Upper lobe of right lung (tissue), 1 donor: ENCODE measurements around the gene RAC3. TPM values are rescaled to one million over a fixed set of nuclear protein-coding genes. Genes with fewer than 3 reads are reported as not detected.

Experiments used
- ATAC-seq: fragments of 200-7000 bp; cut with Tn5 transposase; one replicate; pipeline ENCODE4 v1.9.1; 2020; ENCODE audit warnings: mild to moderate bottlenecking, moderate library complexity
- DNase-seq: peaks from one replicate; pipeline ENCODE4 v3.0.0-alpha.2; 2020
- H3K27ac ChIP-seq: fragments of 200-600 bp; one replicate; pipeline ENCODE4 v1.8.0; 2022
- H3K27me3 ChIP-seq: fragments of 200-600 bp; one replicate; pipeline ENCODE4 v1.8.0; 2022; ENCODE audit warnings: mild to moderate bottlenecking
- H3K36me3 ChIP-seq: fragments of 200-600 bp; one replicate; pipeline ENCODE4 v1.8.0; 2022
- H3K4me1 ChIP-seq: fragments of 200-600 bp; one replicate; pipeline ENCODE4 v1.8.0; 2022
- H3K4me3 ChIP-seq: fragments of 200-600 bp; one replicate; pipeline ENCODE4 v1.8.0; 2022; ENCODE audit warnings: mild to moderate bottlenecking
- H3K9me3 ChIP-seq: fragments of 200-600 bp; one replicate; pipeline ENCODE4 v1.8.0; 2022
- CTCF ChIP-seq: fragments of 200-600 bp; IDR thresholded peaks from one replicate; pipeline ENCODE4 v1.8.0; 2022; ENCODE audit warnings: antibody characterized with exemption
- intact Hi-C: fragments of 100-400 bp; cut with DNase I; formaldehyde crosslinking; loops from one replicate; pipeline ENCODE4 v1.11.0; 2022
- total RNA-seq: library from RNA; stranded (reverse); fragmentation: NEBNext Ultra II Directional; extraction: Animal tissue kit (Norgen Biotek cat#: 25700); gene quantifications from one replicate; pipeline ENCODE4 v1.2.1, GENCODE V29; 2021
- donor health status: DM: no; HTN: yes; CAD: no; lungs with severe emphysema.

Gene RAC3
- total RNA-seq, 1 donor from 2014 or later, result 3.4 TPM

- H3K4me3 ChIP-seq, result no peak overlapping the region
- no peak for TF ChIP-seq CTCF
- peaks cover 57% of the 10 kb centered on the region for H3K36me3 ChIP-seq
- no peaks in the 10 kb centered on the region for H3K4me1 ChIP-seq
- no peaks in the 10 kb centered on the region for H3K27me3 ChIP-seq
- no peak for DNase-seq
- intact Hi-C loops, result no loop called here
- no peak overlapping the region for H3K27ac ChIP-seq
- H3K9me3 ChIP-seq, result no peaks in the 10 kb centered on the region
- no peak for ATAC-seq
These were observed 47.7 kb downstream of the RAC3 start for GRCh38 chr17:82079001-82079677.

- intact Hi-C loops, result no loop called here
- no peak for DNase-seq
- H3K9me3 ChIP-seq, result no peaks in the 10 kb centered on the region
- no peaks in the 10 kb centered on the region for H3K27me3 ChIP-seq
- no peaks in the 10 kb centered on the region for H3K4me1 ChIP-seq
- no peak overlapping the region for H3K27ac ChIP-seq
- TF ChIP-seq CTCF, result no peak
- ATAC-seq, result no peak
- no peak overlapping the region for H3K4me3 ChIP-seq
- H3K36me3 ChIP-seq, result peaks cover 68% of the 10 kb centered on the region
These were observed 48.7 kb downstream of the RAC3 start for GRCh38 chr17:82080048-82080788.

GRCh38 chr17:82080789-82081464 is 49.4 kb downstream of the RAC3 start:
- ATAC-seq, result no peak
- TF ChIP-seq CTCF, result no peak
- no peaks in the 10 kb centered on the region for H3K27me3 ChIP-seq
- DNase-seq, result no peak
- no peak overlapping the region for H3K4me3 ChIP-seq
- peaks cover 75% of the 10 kb centered on the region for H3K36me3 ChIP-seq
- no peaks in the 10 kb centered on the region for H3K4me1 ChIP-seq
- no peaks in the 10 kb centered on the region for H3K9me3 ChIP-seq
- H3K27ac ChIP-seq, result no peak overlapping the region
- intact Hi-C loops, result no loop called here

- no peak overlapping the region for H3K4me3 ChIP-seq
- ATAC-seq (no peak), DNase-seq (no peak)
- no peak overlapping the region for H3K27ac ChIP-seq
- no peaks in the 10 kb centered on the region for H3K9me3 ChIP-seq
- no peak for TF ChIP-seq CTCF
- H3K36me3 ChIP-seq, result peaks cover 81% of the 10 kb centered on the region
- no peaks in the 10 kb centered on the region for H3K27me3 ChIP-seq
- no peaks in the 10 kb centered on the region for H3K4me1 ChIP-seq
- intact Hi-C loops, result no loop called here
These were observed 50.1 kb downstream of the RAC3 start for GRCh38 chr17:82081546-82081945.

- no peak for TF ChIP-seq CTCF
- peaks cover 86% of the 10 kb centered on the region for H3K36me3 ChIP-seq
- H3K27me3 ChIP-seq, result no peaks in the 10 kb centered on the region
- ATAC-seq, result no peak
- H3K4me3 ChIP-seq, result no peak overlapping the region
- no peak overlapping the region for H3K27ac ChIP-seq
- H3K9me3 ChIP-seq, result no peaks in the 10 kb centered on the region
- no peak for DNase-seq
- no peaks in the 10 kb centered on the region for H3K4me1 ChIP-seq
- intact Hi-C loops, result no loop called here
These were observed 50.5 kb downstream of the RAC3 start for GRCh38 chr17:82081966-82082365.
